Hepatocyte (in vitro differentiated cells): ENCODE results near the gene SEL1L3. TPM values are rescaled to one million over a fixed set of nuclear protein-coding genes. Genes with fewer than 3 reads are reported as not detected.
A peak's percentile ranks its signal among the peaks of the same experiment; 100 is the strongest.

Source experiments
- DNase-seq: peaks from one replicate; pipeline ENCODE4 v3.0.0-alpha.2; 2016; ENCODE audit warnings: low spot score
- H2AFZ ChIP-seq: fragments of 200-600 bp; sonication (generic); 2 replicates; pipeline ENCODE4 v1.6.0; 2016; ENCODE audit warnings: antibody characterized with exemption, mild to moderate bottlenecking
- H3K27ac ChIP-seq: fragments of 200-600 bp; sonication (generic); 2 replicates; pipeline ENCODE4 v1.5.1; 2016; ENCODE audit warnings: mild to moderate bottlenecking
- H3K27me3 ChIP-seq: fragments of 200-600 bp; sonication (generic); 2 replicates; pipeline ENCODE4 v1.6.1; 2016
- H3K36me3 ChIP-seq: fragments of 200-600 bp; sonication (generic); replicated peaks from 2 replicates; pipeline ENCODE4 v1.5.1; 2016; ENCODE audit warnings: low read depth; ENCODE audit not compliant: insufficient read depth
- H3K4me1 ChIP-seq: fragments of 200-600 bp; sonication (generic); 2 replicates; pipeline ENCODE4 v1.5.1; 2016; ENCODE audit warnings: mild to moderate bottlenecking, moderate library complexity; ENCODE audit not compliant: insufficient read depth
- H3K4me2 ChIP-seq: fragments of 200-600 bp; sonication (generic); 2 replicates; pipeline ENCODE4 v1.6.0; 2016
- H3K4me3 ChIP-seq: fragments of 200-600 bp; sonication (generic); 2 replicates; pipeline ENCODE4 v1.5.1; 2016; ENCODE audit warnings: mild to moderate bottlenecking
- H3K79me2 ChIP-seq: fragments of 200-600 bp; sonication (generic); 2 replicates; pipeline ENCODE4 v1.6.0; 2017; ENCODE audit warnings: mild to moderate bottlenecking
- H3K9me2 ChIP-seq: fragments of 200-600 bp; sonication (generic); replicated peaks from 2 replicates; pipeline ENCODE4 v1.6.0; 2017; ENCODE audit warnings: mild to moderate bottlenecking; ENCODE audit not compliant: insufficient read depth
- H3K9me3 ChIP-seq: fragments of 200-600 bp; sonication (generic); 2 replicates; pipeline ENCODE4 v1.5.1; 2016; ENCODE audit warnings: low read depth, mild to moderate bottlenecking
- H4K20me1 ChIP-seq: fragments of 200-600 bp; sonication (generic); 2 replicates; pipeline ENCODE4 v1.6.0; 2016; ENCODE audit warnings: mild to moderate bottlenecking; ENCODE audit not compliant: insufficient read depth, poor library complexity, severe bottlenecking
- CTCF ChIP-seq: fragments of 200-600 bp; sonication (generic); IDR thresholded peaks from 2 replicates; pipeline ENCODE4 v1.5.1; 2016; ENCODE audit warnings: antibody characterized with exemption, mild to moderate bottlenecking; ENCODE audit not compliant: poor library complexity
- EZH2 ChIP-seq: fragments of 200-600 bp; sonication (generic); IDR thresholded peaks from 2 replicates; pipeline ENCODE4 v1.6.1; 2016; ENCODE audit warnings: antibody characterized with exemption, mild to moderate bottlenecking, borderline replicate concordance
- EZH2phosphoT487 ChIP-seq: fragments of 200-600 bp; sonication (generic); IDR thresholded peaks from one replicate; pipeline ENCODE4 v1.6.1; 2018; ENCODE audit warnings: antibody characterized with exemption, mild to moderate bottlenecking, low read depth, moderate library complexity; ENCODE audit not compliant: unreplicated experiment, severe bottlenecking
- WGBS: methylation state at CpG from one replicate; pipeline ENCODE4 v1.1.6; 2016; ENCODE audit warnings: low lambda C conversion rate; ENCODE audit errors: missing lambda C conversion rate; 5-methylcytosine and 5-hydroxymethylcytosine counted together
- polyA plus RNA-seq: library from polyadenylated mRNA; unstranded; fragments of >200 nt; fragmentation: Nextera tagmentation; extraction: Ambion mirVana; gene quantifications from 2 replicates; pipeline ENCODE4 v1.2.1, GENCODE V29; 2016
- total RNA-seq: library from RNA; depleted of rRNA; stranded (reverse); fragments of >200 nt; gene quantifications from 2 replicates; pipeline ENCODE4 v1.2.3, GENCODE V29; 2014

Gene SEL1L3
- total and polyA plus RNA-seq, 2 experiments from 2014 or later: 13.7 to 56.2 TPM

- Histone ChIP-seq H3K9me3 (no peaks in the 10 kb centered on the region), H3K9me2 (no peaks in the 10 kb centered on the region), H3K79me2 (no peaks in the 10 kb centered on the region), H3K4me2 (no peak overlapping the region), H2AFZ (no peak overlapping the region), H3K36me3 (no peaks in the 10 kb centered on the region), H3K27ac (no peak overlapping the region), H4K20me1 (no peaks in the 10 kb centered on the region), H3K27me3 (no peaks in the 10 kb centered on the region), H3K4me1 (no peaks in the 10 kb centered on the region), H3K4me3 (no peak overlapping the region)
- TF ChIP-seq CTCF (no peak), EZH2phosphoT487 (no peak), EZH2 (no peak)
- peak; percentile 48 for DNase-seq
- WGBS: 59% methylated on average over 12 of the region's 12 CpGs
Measured at GRCh38 chr4:25795566-25796454, 67.0 kb downstream of the SEL1L3 start.

GRCh38 chr4:25795091-25795490 lies 67.7 kb downstream of the SEL1L3 start:
- Histone ChIP-seq H3K79me2 (no peaks in the 10 kb centered on the region), H3K4me2 (no peak overlapping the region)
- WGBS: 96% methylated on average over 4 of the region's 4 CpGs

GRCh38 chr4:25792876-25793275 lies 69.9 kb downstream of the SEL1L3 start:
- Histone ChIP-seq H3K36me3 (no peaks in the 10 kb centered on the region), H4K20me1 (no peaks in the 10 kb centered on the region), H3K4me2 (no peak overlapping the region), H3K9me2 (no peaks in the 10 kb centered on the region), H3K27ac (no peak overlapping the region), H3K4me1 (no peaks in the 10 kb centered on the region), H3K79me2 (no peaks in the 10 kb centered on the region), H2AFZ (no peak overlapping the region), H3K27me3 (no peaks in the 10 kb centered on the region), H3K9me3 (no peaks in the 10 kb centered on the region), H3K4me3 (no peak overlapping the region)
- DNase-seq: no peak
- TF ChIP-seq EZH2phosphoT487 (no peak), CTCF (no peak), EZH2 (no peak)
- WGBS: 95% methylated on average over 4 of the region's 4 CpGs

More at GRCh38 chr4:25795091-25795490, 67.7 kb downstream of the SEL1L3 start:
- H3K4me3 ChIP-seq: no peak overlapping the region
- H3K9me2 ChIP-seq: no peaks in the 10 kb centered on the region
- H4K20me1 ChIP-seq: no peaks in the 10 kb centered on the region
- no peaks in the 10 kb centered on the region for H3K4me1 ChIP-seq
- H3K27me3 ChIP-seq: no peaks in the 10 kb centered on the region
- H3K36me3 ChIP-seq: no peaks in the 10 kb centered on the region
- no peak overlapping the region for H2AFZ ChIP-seq
- no peak for DNase-seq
- no peak overlapping the region for H3K27ac ChIP-seq
- H3K9me3 ChIP-seq: no peaks in the 10 kb centered on the region
- TF ChIP-seq EZH2: no peak
- no peak for TF ChIP-seq CTCF
- TF ChIP-seq EZH2phosphoT487: no peak
